HL-60 (cell line): ENCODE results near the gene ANO9.

ENCODE experiments used
- DNase-seq, 2 experiments: peaks; one replicate each; pipeline ENCODE4 v3.0.0-alpha.2; 2010 to 2020; ENCODE audit warnings: low read depth in 1 of 2, low spot score in 1 of 2
- H3K27ac ChIP-seq: fragments of 250-450 bp; sonication (Bioruptor Pico); replicated peaks from 2 replicates; pipeline ENCODE4 v1.5.1; 2020; ENCODE audit warnings: mild to moderate bottlenecking, moderate library complexity
- H3K27me3 ChIP-seq: fragments of 250-450 bp; sonication (Bioruptor Pico); 2 replicates; pipeline ENCODE4 v1.5.1; 2021; ENCODE audit warnings: mild to moderate bottlenecking, moderate library complexity; ENCODE audit not compliant: insufficient read depth, poor library complexity, severe bottlenecking
- H3K4me3 ChIP-seq: replicated peaks from 2 replicates; pipeline ENCODE4 v1.5.1; 2011; ENCODE audit warnings: mild to moderate bottlenecking, control low read depth, low read length; ENCODE audit not compliant: insufficient read depth
- CTCF ChIP-seq: IDR thresholded peaks from one replicate; pipeline ENCODE4 v1.5.1; 2011; ENCODE audit warnings: low read length, control low read depth, inconsistent platforms; ENCODE audit not compliant: insufficient read depth
- GABPA ChIP-seq: IDR thresholded peaks from 2 replicates; pipeline ENCODE4 v1.6.1; 2012; ENCODE audit warnings: low read depth
- POLR2AphosphoS5 ChIP-seq: IDR thresholded peaks from 2 replicates; pipeline ENCODE4 v1.6.1; 2012; ENCODE audit warnings: low read depth
- REST ChIP-seq: IDR thresholded peaks from 2 replicates; pipeline ENCODE4 v1.6.1; 2012; ENCODE audit warnings: low read depth; ENCODE audit not compliant: insufficient replicate concordance
- SPI1 ChIP-seq: IDR thresholded peaks from 2 replicates; pipeline ENCODE4 v1.6.1; 2012; ENCODE audit warnings: low read depth, mild to moderate bottlenecking, borderline replicate concordance

The ANO9 gene

GRCh38 chr11:475941-476340 lies 34.1 kb upstream of the ANO9 start:
- Histone ChIP-seq H3K27me3 (no peaks in the 10 kb centered on the region), H3K4me3 (no peak overlapping the region), H3K27ac (no peak overlapping the region)
- DNase-seq, result no peak
- no peak for TF ChIP-seq POLR2AphosphoS5

- Histone ChIP-seq H3K27ac (no peak overlapping the region), H3K4me3 (no peak overlapping the region), H3K27me3 (no peaks in the 10 kb centered on the region)
- DNase-seq, result no peak
- no peak for TF ChIP-seq SPI1
- no peak for TF ChIP-seq POLR2AphosphoS5
- no peak for TF ChIP-seq REST
- TF ChIP-seq GABPA, result no peak
- TF ChIP-seq CTCF, result no peak
These were observed 33.2 kb upstream of the ANO9 start for GRCh38 chr11:474914-475506.

GRCh38 chr11:473962-474785 lies 32.4 kb upstream of the ANO9 start:
- no peak for TF ChIP-seq REST
- no peak for TF ChIP-seq CTCF
- no peak for TF ChIP-seq SPI1
- TF ChIP-seq GABPA, result no peak
- no peak for TF ChIP-seq POLR2AphosphoS5

GRCh38 chr11:473415-473814 lies 31.6 kb upstream of the ANO9 start:
- TF ChIP-seq POLR2AphosphoS5, result no peak
- no peak for TF ChIP-seq REST
- no peak for TF ChIP-seq GABPA
- TF ChIP-seq SPI1, result no peak
- TF ChIP-seq CTCF, result no peak
- no peak for DNase-seq
- H3K4me3 ChIP-seq, result no peak overlapping the region
- no peak overlapping the region for H3K27ac ChIP-seq
- no peaks in the 10 kb centered on the region for H3K27me3 ChIP-seq

More at GRCh38 chr11:473962-474785, 32.4 kb upstream of the ANO9 start:
- no peak for DNase-seq
- H3K27ac ChIP-seq, result no peak overlapping the region
- no peaks in the 10 kb centered on the region for H3K27me3 ChIP-seq
- no peak overlapping the region for H3K4me3 ChIP-seq
